GM12874 (cell line): ENCODE results near the gene VASN.

ENCODE experiments used
- TF ChIP-seq, protein P1 (sequence below): IDR thresholded peaks from 2 replicates; pipeline ENCODE4 v1.5.1; 2011; ENCODE audit warnings: low read depth, mild to moderate bottlenecking, control low read depth, low read length, moderate library complexity; ENCODE audit not compliant: insufficient read depth

Gene VASN

DNA sequence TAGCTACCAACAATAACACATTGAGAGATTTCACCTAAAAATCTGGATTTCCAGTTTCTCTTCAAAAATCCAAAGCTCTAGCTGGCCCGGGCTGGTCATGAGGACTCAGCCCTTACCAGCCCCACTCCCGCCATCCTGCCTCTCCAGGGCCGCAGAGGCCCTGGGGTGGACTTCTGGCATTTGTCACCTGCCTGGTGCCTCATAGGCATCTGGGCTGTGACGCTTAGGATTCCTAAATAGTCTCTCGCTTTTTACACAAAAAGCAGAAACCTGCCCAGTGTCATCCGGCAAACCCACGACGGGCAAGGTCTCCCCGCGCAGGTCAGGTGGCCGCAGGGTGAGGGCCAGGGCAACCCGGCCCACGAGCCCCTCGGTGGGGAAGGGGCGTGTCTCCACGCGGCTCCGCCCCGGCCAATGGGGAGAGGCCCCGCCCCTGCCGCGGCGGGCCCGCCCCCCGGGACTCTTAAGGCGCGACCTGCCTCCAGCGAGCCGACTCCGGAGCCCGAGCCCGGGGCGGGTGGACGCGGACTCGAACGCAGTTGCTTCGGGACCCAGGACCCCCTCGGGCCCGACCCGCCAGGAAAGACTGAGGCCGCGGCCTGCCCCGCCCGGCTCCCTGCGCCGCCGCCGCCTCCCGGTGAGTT lies at the start of gene VASN:
Gene VASN, plus strand, starts transcription at position 492 of the 644 bp plus-strand sequence. CDS start 9,030 bp downstream, outside the sequence.
- TF ChIP-seq, protein P1, sequence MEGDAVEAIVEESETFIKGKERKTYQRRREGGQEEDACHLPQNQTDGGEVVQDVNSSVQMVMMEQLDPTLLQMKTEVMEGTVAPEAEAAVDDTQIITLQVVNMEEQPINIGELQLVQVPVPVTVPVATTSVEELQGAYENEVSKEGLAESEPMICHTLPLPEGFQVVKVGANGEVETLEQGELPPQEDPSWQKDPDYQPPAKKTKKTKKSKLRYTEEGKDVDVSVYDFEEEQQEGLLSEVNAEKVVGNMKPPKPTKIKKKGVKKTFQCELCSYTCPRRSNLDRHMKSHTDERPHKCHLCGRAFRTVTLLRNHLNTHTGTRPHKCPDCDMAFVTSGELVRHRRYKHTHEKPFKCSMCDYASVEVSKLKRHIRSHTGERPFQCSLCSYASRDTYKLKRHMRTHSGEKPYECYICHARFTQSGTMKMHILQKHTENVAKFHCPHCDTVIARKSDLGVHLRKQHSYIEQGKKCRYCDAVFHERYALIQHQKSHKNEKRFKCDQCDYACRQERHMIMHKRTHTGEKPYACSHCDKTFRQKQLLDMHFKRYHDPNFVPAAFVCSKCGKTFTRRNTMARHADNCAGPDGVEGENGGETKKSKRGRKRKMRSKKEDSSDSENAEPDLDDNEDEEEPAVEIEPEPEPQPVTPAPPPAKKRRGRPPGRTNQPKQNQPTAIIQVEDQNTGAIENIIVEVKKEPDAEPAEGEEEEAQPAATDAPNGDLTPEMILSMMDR = no peak

DNA sequence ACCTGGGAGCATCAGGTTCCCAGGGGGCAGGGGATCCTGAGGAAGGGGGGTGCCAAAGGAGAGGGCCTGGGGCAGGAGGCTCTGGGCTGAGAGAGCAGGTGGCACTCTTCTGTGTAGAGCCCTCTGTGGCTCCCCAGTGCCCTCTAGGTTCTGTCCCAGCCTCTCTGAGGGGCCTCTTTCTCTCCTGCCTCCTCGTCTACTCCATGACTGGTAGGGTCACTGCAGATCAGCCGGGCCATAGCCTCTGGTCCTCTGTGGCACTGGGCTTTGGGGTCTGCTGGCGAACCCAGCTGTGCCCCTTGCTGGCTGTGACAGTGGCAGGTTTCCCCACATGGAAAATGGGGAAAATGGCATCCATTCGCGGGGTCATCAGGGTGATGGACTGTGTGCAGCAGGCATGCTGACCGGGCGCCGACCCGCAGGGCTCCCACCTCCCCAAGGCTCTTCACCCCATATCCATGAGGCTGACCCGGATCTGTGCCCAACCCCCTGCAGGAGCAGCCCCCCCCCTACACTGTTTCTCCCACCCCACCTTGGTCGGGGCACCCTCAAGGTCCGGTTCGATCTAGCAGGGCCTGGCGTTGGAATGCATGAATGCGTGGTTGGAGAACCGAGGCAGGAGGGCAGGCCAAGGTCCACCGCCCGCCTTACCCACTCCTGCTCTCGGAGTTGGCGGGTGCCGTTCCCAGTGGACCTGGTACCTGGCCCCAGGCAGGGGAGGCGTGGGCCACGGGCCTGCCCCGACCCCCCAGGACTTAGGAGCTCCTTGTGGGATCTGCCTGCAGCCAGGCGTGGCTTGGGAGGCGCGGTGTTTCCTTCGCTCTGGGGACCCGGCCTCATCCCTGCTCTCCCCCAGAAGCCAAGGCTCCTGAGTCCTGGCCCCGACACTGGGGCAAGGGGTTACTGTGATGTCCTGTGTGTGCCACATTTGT lies 49.3 kb upstream of the VASN start:
- TF ChIP-seq, protein P1 = no peak

DNA sequence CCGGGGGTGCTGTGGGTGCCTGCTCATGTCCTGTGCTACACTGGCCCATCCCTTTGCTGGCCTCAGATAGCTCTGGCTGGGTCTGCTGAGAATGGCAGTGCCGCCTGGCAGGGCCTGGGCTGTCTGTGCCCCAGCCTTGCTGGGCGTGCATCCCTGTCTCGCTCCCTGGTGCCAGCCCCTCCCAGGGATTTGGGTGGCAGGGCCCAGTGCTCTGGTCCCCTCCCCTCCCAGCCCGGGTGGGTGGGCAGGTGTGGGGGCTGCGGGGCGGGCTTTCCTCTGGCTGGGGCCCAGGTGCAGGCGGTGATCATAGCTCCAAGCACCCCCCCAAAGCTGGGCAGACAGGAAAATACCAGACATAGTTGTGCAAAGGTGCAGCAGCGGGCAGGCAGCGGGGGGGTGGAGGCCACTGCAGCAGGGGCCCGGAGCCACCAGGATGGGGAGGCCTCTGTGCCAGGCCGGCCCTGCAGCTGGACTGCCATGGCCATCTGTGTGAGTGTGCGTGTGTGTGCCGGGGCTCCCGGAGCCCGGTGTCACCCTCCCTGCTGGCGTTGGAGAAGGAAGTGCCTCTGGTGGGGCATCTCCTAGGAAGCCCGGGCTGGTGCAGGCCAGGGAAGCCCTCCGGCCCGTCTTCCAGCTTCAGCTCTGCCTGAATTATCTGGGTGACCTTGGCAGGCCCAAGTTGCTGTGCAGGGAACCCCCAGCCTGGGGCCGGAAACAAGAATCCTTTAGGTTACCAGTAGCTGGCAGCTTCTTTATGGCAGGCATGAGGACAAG lies 48.4 kb upstream of the VASN start:
- TF ChIP-seq, protein P1 = no peak

DNA sequence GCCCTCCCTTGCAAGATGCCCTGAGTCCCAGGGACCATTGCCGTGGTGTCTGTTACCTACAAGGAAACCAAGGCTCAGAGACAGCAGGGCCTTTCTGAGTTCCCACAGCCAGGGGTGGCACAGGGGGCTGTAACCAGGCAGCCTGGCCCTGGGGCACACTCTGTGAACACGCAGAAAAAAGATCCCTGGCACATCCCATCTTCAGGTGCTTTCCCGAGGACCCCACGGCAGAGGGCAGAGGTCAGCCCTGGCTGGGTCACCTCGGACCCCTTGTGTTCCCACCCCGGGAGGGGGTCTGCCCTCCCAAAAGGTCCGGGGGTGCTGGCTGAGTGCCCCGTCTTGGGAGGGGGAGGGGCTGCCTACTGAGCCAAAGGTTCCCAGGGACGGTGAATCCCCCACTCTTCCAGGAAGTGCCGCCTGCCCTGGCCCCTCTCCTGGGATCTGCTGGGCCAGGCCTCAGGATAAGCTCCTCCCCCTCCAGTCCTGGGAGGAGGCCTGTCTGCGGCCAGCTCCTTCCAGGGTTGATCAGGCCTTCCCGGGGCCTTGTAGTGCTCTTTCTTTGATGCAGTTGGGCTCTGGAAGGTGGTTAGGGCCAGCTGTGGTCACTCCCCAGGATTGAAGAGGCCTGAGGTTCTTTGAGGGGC lies 47.7 kb upstream of the VASN start:
- TF ChIP-seq, protein P1 = no peak

DNA sequence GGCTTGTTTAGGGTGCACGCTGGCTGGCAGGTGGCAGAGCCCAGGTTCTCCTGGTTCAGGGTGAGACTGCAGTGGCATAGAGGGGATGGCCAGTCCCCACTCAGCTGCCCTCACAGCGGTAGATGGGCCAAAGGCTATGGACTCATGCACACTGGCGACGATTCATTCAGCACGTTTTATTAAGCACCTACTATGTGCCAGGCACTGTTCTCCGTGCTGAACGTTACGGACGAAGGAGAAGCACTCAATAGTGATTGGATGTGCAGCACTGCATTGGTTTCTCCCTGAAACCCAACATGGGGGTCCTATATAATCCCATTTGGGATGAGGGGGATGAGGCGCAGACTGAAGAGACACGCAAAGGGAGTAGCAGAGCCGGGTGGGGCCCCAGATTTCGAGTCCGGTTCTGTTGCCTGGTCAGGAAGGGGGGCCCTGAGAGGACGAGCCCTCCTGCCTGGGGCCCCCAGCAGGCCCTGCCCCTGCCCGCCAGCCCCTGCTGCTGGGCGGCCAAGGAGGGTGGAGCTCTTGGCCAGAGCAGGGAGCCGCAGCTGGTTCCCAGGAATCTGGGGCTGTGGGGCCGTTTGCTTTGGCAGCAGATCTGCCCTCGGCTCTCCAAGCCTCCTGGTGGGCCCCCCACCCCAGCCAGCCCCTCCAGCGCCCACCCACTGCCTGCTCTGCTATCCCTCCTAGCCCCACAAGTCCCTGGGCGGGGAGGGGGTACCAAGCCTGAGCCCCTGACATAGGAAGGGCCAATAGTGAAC lies 47.0 kb upstream of the VASN start:
- TF ChIP-seq, protein P1 = no peak

DNA sequence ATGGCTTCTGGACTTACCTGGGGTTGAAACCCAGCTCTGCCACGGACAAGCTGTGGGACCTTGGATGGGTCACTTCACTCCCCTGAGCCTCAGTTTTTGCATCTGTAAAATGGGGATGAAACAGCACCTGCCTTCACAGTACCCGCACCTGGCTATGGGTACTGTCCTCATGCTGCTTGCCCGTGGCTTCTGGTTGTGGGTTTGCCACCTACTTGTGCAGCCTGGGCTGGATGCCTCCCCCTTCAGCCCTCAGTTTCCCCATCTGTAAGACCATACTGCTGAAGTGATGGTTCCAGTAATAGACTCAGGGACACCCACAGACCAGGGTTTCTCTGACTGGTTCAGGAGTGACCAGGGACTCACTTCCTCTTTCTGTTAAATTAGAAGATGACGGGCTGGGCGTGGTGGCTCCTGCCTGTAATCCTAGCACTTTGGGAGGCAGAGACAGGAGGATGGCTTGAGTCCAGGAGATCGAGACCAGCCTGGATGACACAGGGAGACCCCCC lies 46.3 kb upstream of the VASN start:
- TF ChIP-seq, protein P1 = no peak
